MCF 10A (cell line): ENCODE results near the gene BCL2L13. TPM values are rescaled to one million over a fixed set of nuclear protein-coding genes. Genes with fewer than 3 reads are reported as not detected.

ENCODE experiments used
- BruUV-seq: library from RNA; stranded (reverse); fragments of 400-500 nt; replicated peaks from 2 replicates; lab custom pipeline; 2021; lab: Mats Ljungman, UMichigan
- CTCF ChIA-PET: fragments of 300-600 bp; sonication (Branson Sonifier 250); formaldehyde crosslinking; extraction: SDS; loops from one replicate; lab custom pipeline; 2021; ENCODE audit warnings: antibody characterized with exemption, inconsistent platforms; lab: Yijun Ruan, JAX
- POLR2A ChIA-PET: fragments of 300-600, 350-650 bp; sonication (Branson Sonifier 250); formaldehyde crosslinking; extraction: SDS; loops from one replicate; lab custom pipeline; 2020; ENCODE audit warnings: antibody characterized with exemption, inconsistent platforms; lab: Yijun Ruan, JAX
- DNase-seq: peaks from one replicate; pipeline ENCODE4 v3.0.0-alpha.2; 2018; ENCODE audit not compliant: unreplicated experiment
- H3K27ac Mint-ChIP-seq: one replicate; pipeline ENCODE4 v1.8.0; 2022; ENCODE audit warnings: mild to moderate bottlenecking, low read depth, mixed read lengths; ENCODE audit not compliant: unreplicated experiment
- H3K27me3 Mint-ChIP-seq: one replicate; pipeline ENCODE4 v1.8.0; 2022; ENCODE audit warnings: mixed read lengths; ENCODE audit not compliant: insufficient read depth, unreplicated experiment
- H3K36me3 Mint-ChIP-seq: one replicate; pipeline ENCODE4 v1.8.0; 2022; ENCODE audit warnings: mild to moderate bottlenecking, moderate library complexity, mixed read lengths; ENCODE audit not compliant: insufficient read depth, unreplicated experiment
- H3K4me1 Mint-ChIP-seq: one replicate; pipeline ENCODE4 v1.8.0; 2022; ENCODE audit warnings: mixed read lengths; ENCODE audit not compliant: insufficient read depth, unreplicated experiment
- H3K4me3 Mint-ChIP-seq: one replicate; pipeline ENCODE4 v1.8.0; 2022; ENCODE audit warnings: mild to moderate bottlenecking, moderate library complexity, mixed read lengths; ENCODE audit not compliant: unreplicated experiment
- H3K9me3 Mint-ChIP-seq: one replicate; pipeline ENCODE4 v1.8.0; 2022; ENCODE audit warnings: mixed read lengths; ENCODE audit not compliant: unreplicated experiment
- intact Hi-C: fragments of 100-400 bp; cut with micrococcal nuclease; formaldehyde crosslinking; loops from 2 replicates; pipeline ENCODE4 v1.14.1; 2022
- total RNA-seq: library from RNA; stranded (reverse); gene quantifications from 2 replicates; pipeline ENCODE4 v1.2.3, GENCODE V29; 2022
- TF ChIP-seq, protein P1 (sequence below): fragments of 200-600 bp; IDR thresholded peaks from one replicate; pipeline ENCODE4 v1.8.0; 2022; ENCODE audit warnings: antibody characterized with exemption, mild to moderate bottlenecking; ENCODE audit not compliant: unreplicated experiment

BCL2L13 gene
- total RNA-seq, 1 experiment from 2014 or later: 75.1 TPM

- no peak for DNase-seq
- H3K4me3 Mint-ChIP-seq: peak overlapping the region; percentile 71
- CTCF ChIA-PET: no interaction called here
- H3K9me3 Mint-ChIP-seq: no peaks in the 10 kb centered on the region
- no peaks in the 10 kb centered on the region for H3K36me3 Mint-ChIP-seq
- no peak overlapping the region for H3K27ac Mint-ChIP-seq
- TF ChIP-seq, protein P1, sequence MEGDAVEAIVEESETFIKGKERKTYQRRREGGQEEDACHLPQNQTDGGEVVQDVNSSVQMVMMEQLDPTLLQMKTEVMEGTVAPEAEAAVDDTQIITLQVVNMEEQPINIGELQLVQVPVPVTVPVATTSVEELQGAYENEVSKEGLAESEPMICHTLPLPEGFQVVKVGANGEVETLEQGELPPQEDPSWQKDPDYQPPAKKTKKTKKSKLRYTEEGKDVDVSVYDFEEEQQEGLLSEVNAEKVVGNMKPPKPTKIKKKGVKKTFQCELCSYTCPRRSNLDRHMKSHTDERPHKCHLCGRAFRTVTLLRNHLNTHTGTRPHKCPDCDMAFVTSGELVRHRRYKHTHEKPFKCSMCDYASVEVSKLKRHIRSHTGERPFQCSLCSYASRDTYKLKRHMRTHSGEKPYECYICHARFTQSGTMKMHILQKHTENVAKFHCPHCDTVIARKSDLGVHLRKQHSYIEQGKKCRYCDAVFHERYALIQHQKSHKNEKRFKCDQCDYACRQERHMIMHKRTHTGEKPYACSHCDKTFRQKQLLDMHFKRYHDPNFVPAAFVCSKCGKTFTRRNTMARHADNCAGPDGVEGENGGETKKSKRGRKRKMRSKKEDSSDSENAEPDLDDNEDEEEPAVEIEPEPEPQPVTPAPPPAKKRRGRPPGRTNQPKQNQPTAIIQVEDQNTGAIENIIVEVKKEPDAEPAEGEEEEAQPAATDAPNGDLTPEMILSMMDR: no peak
- H3K27me3 Mint-ChIP-seq: no peaks in the 10 kb centered on the region
- POLR2A ChIA-PET: interaction anchor here (1.3 to 3.3 kb wide), 2 partner anchors 11 to 136 kb away, joined by 3 to 14 read pairs; partner anchors contain the start of gene BCL2L13
- intact Hi-C loops: no loop called here
- peaks cover 11% of the 10 kb centered on the region for H3K4me1 Mint-ChIP-seq
- BruUV-seq: no TSS peak
Measured at GRCh38 chr22:17774926-17775685, 136.5 kb downstream of the BCL2L13 start.

- no peak overlapping the region for H3K27ac Mint-ChIP-seq
- H3K4me1 Mint-ChIP-seq: peaks cover 13% of the 10 kb centered on the region
- BruUV-seq: no TSS peak
- no peak for DNase-seq
- ChIA-PET CTCF (interaction anchor here (0.7 kb wide), 1 partner anchor 312 kb away, joined by 3 read pairs; no protein-coding TSS in a partner anchor), POLR2A (interaction anchor here (0.7 kb wide), 1 partner anchor 11 kb away, joined by 3 read pairs; no protein-coding TSS in a partner anchor)
- H3K27me3 Mint-ChIP-seq: no peaks in the 10 kb centered on the region
- intact Hi-C loops: no loop called here
- H3K9me3 Mint-ChIP-seq: no peaks in the 10 kb centered on the region
- no peak overlapping the region for H3K4me3 Mint-ChIP-seq
- H3K36me3 Mint-ChIP-seq: no peaks in the 10 kb centered on the region
- TF ChIP-seq, protein P1: no peak
Measured at GRCh38 chr22:17775781-17776465, 137.4 kb downstream of the BCL2L13 start.

GRCh38 chr22:17777005-17777716 lies 138.6 kb downstream of the BCL2L13 start:
- no peak overlapping the region for H3K27ac Mint-ChIP-seq
- CTCF ChIA-PET: interaction anchor here (0.6 to 0.9 kb wide), 4 partner anchors 34 to 692 kb away, joined by 3 to 6 read pairs (median 3); no protein-coding TSS in a partner anchor

More at GRCh38 chr22:17777005-17777716, 138.6 kb downstream of the BCL2L13 start:
- intact Hi-C loops: no loop called here
- TF ChIP-seq, protein P1: no peak
- DNase-seq: no peak
- H3K36me3 Mint-ChIP-seq: no peaks in the 10 kb centered on the region
- no peak overlapping the region for H3K4me3 Mint-ChIP-seq
- no TSS peak for BruUV-seq
- peaks cover 21% of the 10 kb centered on the region for H3K4me1 Mint-ChIP-seq
- H3K9me3 Mint-ChIP-seq: no peaks in the 10 kb centered on the region
- POLR2A ChIA-PET: no interaction called here
- H3K27me3 Mint-ChIP-seq: no peaks in the 10 kb centered on the region
